ENCODE measurements around the gene SLC1A2.

GRCh38 chr11:35236667-35237003 is 182.7 kb downstream of the SLC1A2 start:
- TF ChIP-seq, protein P1, sequence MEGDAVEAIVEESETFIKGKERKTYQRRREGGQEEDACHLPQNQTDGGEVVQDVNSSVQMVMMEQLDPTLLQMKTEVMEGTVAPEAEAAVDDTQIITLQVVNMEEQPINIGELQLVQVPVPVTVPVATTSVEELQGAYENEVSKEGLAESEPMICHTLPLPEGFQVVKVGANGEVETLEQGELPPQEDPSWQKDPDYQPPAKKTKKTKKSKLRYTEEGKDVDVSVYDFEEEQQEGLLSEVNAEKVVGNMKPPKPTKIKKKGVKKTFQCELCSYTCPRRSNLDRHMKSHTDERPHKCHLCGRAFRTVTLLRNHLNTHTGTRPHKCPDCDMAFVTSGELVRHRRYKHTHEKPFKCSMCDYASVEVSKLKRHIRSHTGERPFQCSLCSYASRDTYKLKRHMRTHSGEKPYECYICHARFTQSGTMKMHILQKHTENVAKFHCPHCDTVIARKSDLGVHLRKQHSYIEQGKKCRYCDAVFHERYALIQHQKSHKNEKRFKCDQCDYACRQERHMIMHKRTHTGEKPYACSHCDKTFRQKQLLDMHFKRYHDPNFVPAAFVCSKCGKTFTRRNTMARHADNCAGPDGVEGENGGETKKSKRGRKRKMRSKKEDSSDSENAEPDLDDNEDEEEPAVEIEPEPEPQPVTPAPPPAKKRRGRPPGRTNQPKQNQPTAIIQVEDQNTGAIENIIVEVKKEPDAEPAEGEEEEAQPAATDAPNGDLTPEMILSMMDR (IDR thresholded peaks at IDR 0.05; ENCODE audit: extremely low read depth in 1 of 2, insufficient read depth in 1 of 2, low read depth in 1 of 2, low read length in 2 of 2) = no peak
- no peak for TF ChIP-seq POLR2AphosphoS5 (IDR thresholded peaks at IDR 0.05; ENCODE audit: insufficient read depth, low read depth, low read length)
- no peak for TF ChIP-seq GATA2 (IDR thresholded peaks at IDR 0.05; ENCODE audit: insufficient read depth, insufficient read length, low read depth, low read length)
- TF ChIP-seq POLR2A (IDR thresholded peaks at IDR 0.05; ENCODE audit: low read depth, low read length) = no peak
- TF ChIP-seq EZH2 (IDR thresholded peaks at IDR 0.05; ENCODE audit: borderline replicate concordance, low read depth, low read length, severe bottlenecking) = no peak

All from endothelial cell of umbilical vein (primary cell).